SHP77 (cell line): ENCODE data around the gene PLCB3.

ENCODE experiments used
- DNase-seq, 2 experiments: peaks; one replicate each; lab custom pipeline; 2025; lab: John Stamatoyannopoulos, UW

The PLCB3 gene

GRCh38 chr11:64267207-64267945 lies 16.0 kb downstream of the PLCB3 start:
- no peak for DNase-seq

- no peak for DNase-seq
These were observed 16.9 kb downstream of the PLCB3 start for GRCh38 chr11:64268025-64268892.

GRCh38 chr11:64268893-64269539 lies 17.7 kb downstream of the PLCB3 start:
- peak; percentile 40 to 62 for DNase-seq

GRCh38 chr11:64269540-64270220 lies 18.4 kb downstream of the PLCB3 start:
- DNase-seq, result peak; percentile 99

- no peak for DNase-seq
These were observed 23.9 kb downstream of the PLCB3 start for GRCh38 chr11:64275031-64275800.

- DNase-seq, result no peak
These were observed 24.5 kb downstream of the PLCB3 start for GRCh38 chr11:64275841-64276240.

- DNase-seq, result no peak
These were observed 25.5 kb downstream of the PLCB3 start for GRCh38 chr11:64276653-64277431.

- DNase-seq, result no peak
These were observed 27.4 kb downstream of the PLCB3 start for GRCh38 chr11:64278576-64279190.

- DNase-seq, result no peak
These were observed 30.8 kb downstream of the PLCB3 start for GRCh38 chr11:64281957-64282770.

- DNase-seq, result no peak
These were observed 31.8 kb downstream of the PLCB3 start for GRCh38 chr11:64283092-64283491.

- peak; percentile 84 to 90 for DNase-seq
These were observed 33.0 kb downstream of the PLCB3 start, which contains the start of gene BAD for GRCh38 chr11:64284048-64284961. BAD (minus strand) TSS chr11:64284665; CDS start chr11:64284368, 297 bp downstream.

GRCh38 chr11:64284962-64285884 lies 33.9 kb downstream of the PLCB3 start, which contains the start of gene GPR137:
GPR137 (plus strand) TSS chr11:64285848; CDS start chr11:64286525, 677 bp downstream.
- DNase-seq, result peak; percentile 53 to 71

- peak; percentile 20 to 63 for DNase-seq
These were observed 34.8 kb downstream of the PLCB3 start for GRCh38 chr11:64285885-64286800.

GRCh38 chr11:64286801-64287159 lies 35.5 kb downstream of the PLCB3 start:
- no peak for DNase-seq

GRCh38 chr11:64287676-64288352 lies 36.5 kb downstream of the PLCB3 start:
- no peak for DNase-seq
